ENCODE measurements around the gene ANO9. TPM values are rescaled to one million over a fixed set of nuclear protein-coding genes. Genes with fewer than 3 reads are reported as not detected.
A peak's percentile ranks its signal among the peaks of the same experiment; 100 is the strongest.

The ANO9 gene
- total RNA-seq, 1 donor: not detected

DNA sequence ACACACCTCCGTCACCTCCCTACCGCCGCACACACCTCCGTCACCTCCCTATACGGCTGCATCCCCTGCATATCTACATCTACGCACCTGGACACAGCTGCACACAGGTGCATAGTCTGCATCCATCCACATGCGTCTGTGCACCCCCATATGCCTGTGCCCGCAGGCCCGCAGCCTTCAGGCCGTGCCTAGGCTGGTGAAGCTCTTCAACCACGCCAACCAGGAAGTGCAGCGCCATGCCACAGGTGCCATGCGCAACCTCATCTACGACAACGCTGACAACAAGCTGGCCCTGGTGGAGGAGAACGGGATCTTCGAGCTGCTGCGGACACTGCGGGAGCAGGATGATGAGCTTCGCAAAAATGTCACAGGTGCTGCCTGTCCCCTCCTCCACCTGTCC lies 43.0 kb downstream of the ANO9 start:
- DNase-seq (ENCODE audit: insufficient read length, low spot score, missing footprints): peak; percentile 94
- TF ChIP-seq, protein P1, sequence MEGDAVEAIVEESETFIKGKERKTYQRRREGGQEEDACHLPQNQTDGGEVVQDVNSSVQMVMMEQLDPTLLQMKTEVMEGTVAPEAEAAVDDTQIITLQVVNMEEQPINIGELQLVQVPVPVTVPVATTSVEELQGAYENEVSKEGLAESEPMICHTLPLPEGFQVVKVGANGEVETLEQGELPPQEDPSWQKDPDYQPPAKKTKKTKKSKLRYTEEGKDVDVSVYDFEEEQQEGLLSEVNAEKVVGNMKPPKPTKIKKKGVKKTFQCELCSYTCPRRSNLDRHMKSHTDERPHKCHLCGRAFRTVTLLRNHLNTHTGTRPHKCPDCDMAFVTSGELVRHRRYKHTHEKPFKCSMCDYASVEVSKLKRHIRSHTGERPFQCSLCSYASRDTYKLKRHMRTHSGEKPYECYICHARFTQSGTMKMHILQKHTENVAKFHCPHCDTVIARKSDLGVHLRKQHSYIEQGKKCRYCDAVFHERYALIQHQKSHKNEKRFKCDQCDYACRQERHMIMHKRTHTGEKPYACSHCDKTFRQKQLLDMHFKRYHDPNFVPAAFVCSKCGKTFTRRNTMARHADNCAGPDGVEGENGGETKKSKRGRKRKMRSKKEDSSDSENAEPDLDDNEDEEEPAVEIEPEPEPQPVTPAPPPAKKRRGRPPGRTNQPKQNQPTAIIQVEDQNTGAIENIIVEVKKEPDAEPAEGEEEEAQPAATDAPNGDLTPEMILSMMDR (IDR thresholded peaks at IDR 0.05; ENCODE audit: extremely low read depth, low read depth, low read length): no peak
- H3K79me2 ChIP-seq (ENCODE audit: insufficient read depth, low read length): no peaks in the 10 kb centered on the region
- no peak overlapping the region for H3K4me2 ChIP-seq (ENCODE audit: insufficient read depth, low read length)
- no peaks in the 10 kb centered on the region for H3K36me3 ChIP-seq (ENCODE audit: insufficient read depth, low read length)
- H3K27ac ChIP-seq (ENCODE audit: low read depth, low read length): no peak overlapping the region
- no peak overlapping the region for H3K4me3 ChIP-seq (ENCODE audit: insufficient read depth, low read length)
- no peak overlapping the region for H2AFZ ChIP-seq (ENCODE audit: low read length)
- H3K27me3 ChIP-seq (ENCODE audit: insufficient read depth, low read length): no peaks in the 10 kb centered on the region
- no peaks in the 10 kb centered on the region for H4K20me1 ChIP-seq (ENCODE audit: insufficient read depth, low read length)
- H3K4me1 ChIP-seq (ENCODE audit: insufficient read depth, low read length): peaks cover 12% of the 10 kb centered on the region
- H3K9me3 ChIP-seq (ENCODE audit: low read depth, low read length): no peaks in the 10 kb centered on the region

DNA sequence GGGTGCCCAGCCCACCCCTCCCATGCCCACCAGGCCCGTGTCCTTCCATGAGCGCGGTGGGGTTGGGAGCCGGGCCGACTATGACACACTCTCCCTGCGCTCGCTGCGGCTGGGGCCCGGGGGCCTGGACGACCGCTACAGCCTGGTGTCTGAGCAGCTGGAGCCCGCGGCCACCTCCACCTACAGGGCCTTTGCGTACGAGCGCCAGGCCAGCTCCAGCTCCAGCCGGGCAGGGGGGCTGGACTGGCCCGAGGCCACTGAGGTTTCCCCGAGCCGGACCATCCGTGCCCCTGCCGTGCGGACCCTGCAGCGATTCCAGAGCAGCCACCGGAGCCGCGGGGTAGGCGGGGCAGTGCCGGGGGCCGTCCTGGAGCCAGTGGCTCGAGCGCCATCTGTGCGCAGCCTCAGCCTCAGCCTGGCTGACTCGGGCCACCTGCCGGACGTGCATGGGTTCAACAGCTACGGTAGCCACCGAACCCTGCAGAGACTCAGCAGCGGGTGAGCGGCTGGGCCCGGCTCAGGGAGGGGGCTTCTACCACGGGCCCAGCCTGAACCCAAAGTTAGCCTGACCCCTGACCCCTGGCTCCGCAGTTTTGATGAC lies 44.8 kb downstream of the ANO9 start:
- H2AFZ ChIP-seq (ENCODE audit: low read length): peak overlapping the region; percentile 47
- H3K9me3 ChIP-seq (ENCODE audit: low read depth, low read length): no peaks in the 10 kb centered on the region
- peak overlapping the region; percentile 67 for H3K4me3 ChIP-seq (ENCODE audit: insufficient read depth, low read length)
- H3K79me2 ChIP-seq (ENCODE audit: insufficient read depth, low read length): no peaks in the 10 kb centered on the region
- H3K36me3 ChIP-seq (ENCODE audit: insufficient read depth, low read length): no peaks in the 10 kb centered on the region
- H3K4me2 ChIP-seq (ENCODE audit: insufficient read depth, low read length): peak overlapping the region; percentile 61
- TF ChIP-seq, protein P1 (IDR thresholded peaks at IDR 0.05; ENCODE audit: extremely low read depth, low read depth, low read length): peak; percentile 24
- no peak overlapping the region for H3K27ac ChIP-seq (ENCODE audit: low read depth, low read length)
- no peaks in the 10 kb centered on the region for H4K20me1 ChIP-seq (ENCODE audit: insufficient read depth, low read length)
- H3K27me3 ChIP-seq (ENCODE audit: insufficient read depth, low read length): no peaks in the 10 kb centered on the region
- DNase-seq (ENCODE audit: insufficient read length, low spot score, missing footprints): peak; percentile 99
- peaks cover 21% of the 10 kb centered on the region for H3K4me1 ChIP-seq (ENCODE audit: insufficient read depth, low read length)

DNA sequence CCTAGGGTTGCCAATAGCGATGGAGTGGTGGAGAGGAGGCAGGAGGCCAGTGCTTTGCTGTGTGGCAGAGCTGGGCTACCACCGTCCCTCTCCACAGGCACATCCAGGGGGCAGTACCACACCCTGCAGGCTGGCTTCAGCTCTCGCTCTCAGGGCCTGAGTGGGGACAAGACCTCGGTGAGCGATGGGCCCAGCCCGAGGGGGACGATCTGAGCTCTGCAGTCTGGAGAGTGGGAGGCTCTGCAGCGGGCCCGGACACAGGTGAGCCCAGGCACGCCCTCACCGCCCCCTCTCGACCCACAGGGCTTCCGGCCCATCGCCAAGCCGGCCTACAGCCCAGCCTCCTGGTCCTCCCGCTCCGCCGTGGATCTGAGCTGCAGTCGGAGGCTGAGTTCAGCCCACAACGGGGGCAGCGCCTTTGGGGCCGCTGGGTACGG lies 45.3 kb downstream of the ANO9 start:
- Histone ChIP-seq H3K9me3 (ENCODE audit: low read depth, low read length) (no peaks in the 10 kb centered on the region), H2AFZ (ENCODE audit: low read length) (peak overlapping the region; percentile 47), H4K20me1 (ENCODE audit: insufficient read depth, low read length) (no peaks in the 10 kb centered on the region), H3K27me3 (ENCODE audit: insufficient read depth, low read length) (no peaks in the 10 kb centered on the region), H3K4me1 (ENCODE audit: insufficient read depth, low read length) (peaks cover 21% of the 10 kb centered on the region), H3K79me2 (ENCODE audit: insufficient read depth, low read length) (no peaks in the 10 kb centered on the region), H3K36me3 (ENCODE audit: insufficient read depth, low read length) (no peaks in the 10 kb centered on the region), H3K4me3 (ENCODE audit: insufficient read depth, low read length) (peak overlapping the region; percentile 67), H3K27ac (ENCODE audit: low read depth, low read length) (no peak overlapping the region), H3K4me2 (ENCODE audit: insufficient read depth, low read length) (peak overlapping the region; percentile 61)
- TF ChIP-seq, protein P1 (IDR thresholded peaks at IDR 0.05; ENCODE audit: extremely low read depth, low read depth, low read length): peak; percentile 30
- DNase-seq (ENCODE audit: insufficient read length, low spot score, missing footprints): peak; percentile 99

DNA sequence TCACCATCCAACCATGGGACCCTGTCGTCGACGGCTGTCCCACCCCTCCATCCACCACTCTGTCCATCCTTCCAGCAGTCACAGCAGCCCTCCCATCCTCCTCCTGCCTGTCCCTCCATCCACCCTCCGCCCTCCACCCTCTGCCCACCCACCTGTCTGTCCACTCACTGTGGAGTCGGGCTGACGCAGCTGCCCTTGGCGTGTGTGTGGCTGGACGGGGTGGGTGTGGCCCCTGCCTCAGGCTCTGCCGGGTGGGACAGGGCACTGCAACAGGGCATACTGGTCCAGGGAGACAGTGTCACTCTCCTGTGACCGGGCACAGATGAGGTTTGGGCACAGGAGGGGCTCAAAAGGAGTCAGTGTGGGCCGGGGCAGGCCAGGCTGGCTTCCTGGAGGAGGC lies 45.9 kb downstream of the ANO9 start:
- no peaks in the 10 kb centered on the region for H3K79me2 ChIP-seq (ENCODE audit: insufficient read depth, low read length)
- TF ChIP-seq, protein P1 (IDR thresholded peaks at IDR 0.05; ENCODE audit: extremely low read depth, low read depth, low read length): no peak
- no peaks in the 10 kb centered on the region for H3K27me3 ChIP-seq (ENCODE audit: insufficient read depth, low read length)
- H3K4me2 ChIP-seq (ENCODE audit: insufficient read depth, low read length): no peak overlapping the region
- no peak overlapping the region for H2AFZ ChIP-seq (ENCODE audit: low read length)
- no peak overlapping the region for H3K27ac ChIP-seq (ENCODE audit: low read depth, low read length)
- H3K36me3 ChIP-seq (ENCODE audit: insufficient read depth, low read length): no peaks in the 10 kb centered on the region
- H3K4me1 ChIP-seq (ENCODE audit: insufficient read depth, low read length): peaks cover 21% of the 10 kb centered on the region
- H3K9me3 ChIP-seq (ENCODE audit: low read depth, low read length): no peaks in the 10 kb centered on the region
- DNase-seq (ENCODE audit: insufficient read length, low spot score, missing footprints): no peak
- H4K20me1 ChIP-seq (ENCODE audit: insufficient read depth, low read length): no peaks in the 10 kb centered on the region
- H3K4me3 ChIP-seq (ENCODE audit: insufficient read depth, low read length): no peak overlapping the region

Measured in osteoblast (primary cell).